OCI-LY1 (cell line): ENCODE results near the gene DNAJB8.

Experiments used
- H2AFZ ChIP-seq: fragments of 200-600 bp; sonication (generic), shearing (Covaris generic); 2 replicates; pipeline ENCODE4 v1.6.0; 2014; ENCODE audit warnings: antibody characterized with exemption, mild to moderate bottlenecking, low read length
- H3F3A ChIP-seq: fragments of 200-600 bp; sonication (generic), shearing (Covaris generic); 2 replicates; pipeline ENCODE4 v1.6.0; 2014; ENCODE audit warnings: mild to moderate bottlenecking, antibody characterized with exemption, low read length, moderate library complexity; ENCODE audit not compliant: insufficient read depth
- H3K27ac ChIP-seq: fragments of 200-600 bp; sonication (generic); 2 replicates; pipeline ENCODE4 v1.5.1; 2014; ENCODE audit warnings: low read length, mixed run types, mild to moderate bottlenecking, low read depth; ENCODE audit not compliant: poor library complexity, severe bottlenecking
- H3K27me3 ChIP-seq: fragments of 200-600 bp; sonication (generic); 2 replicates; pipeline ENCODE4 v1.6.0; 2014; ENCODE audit warnings: antibody characterized with exemption, mild to moderate bottlenecking, low read length, moderate library complexity; ENCODE audit not compliant: insufficient read depth
- H3K36me3 ChIP-seq: fragments of 200-600 bp; sonication (generic); 2 replicates; pipeline ENCODE4 v1.6.1; 2014; ENCODE audit warnings: mild to moderate bottlenecking, antibody characterized with exemption, low read length, moderate library complexity, mixed read lengths; ENCODE audit not compliant: insufficient read depth
- H3K4me1 ChIP-seq: fragments of 200-600 bp; sonication (generic); 2 replicates; pipeline ENCODE4 v1.5.1; 2014; ENCODE audit warnings: mild to moderate bottlenecking, low read length, moderate library complexity; ENCODE audit not compliant: insufficient read depth, severe bottlenecking
- H3K4me2 ChIP-seq: fragments of 200-600 bp; sonication (generic), shearing (Covaris generic); 2 replicates; pipeline ENCODE4 v1.6.1; 2014; ENCODE audit warnings: low read length
- H3K4me3 ChIP-seq: fragments of 200-600 bp; sonication (generic); 2 replicates; pipeline ENCODE4 v1.5.1; 2014; ENCODE audit warnings: low read length, low read depth, mild to moderate bottlenecking, mixed read lengths; ENCODE audit not compliant: poor library complexity, severe bottlenecking
- H3K79me2 ChIP-seq: fragments of 200-600 bp; shearing (Covaris generic); 2 replicates; pipeline ENCODE4 v1.6.1; 2016; ENCODE audit warnings: mixed run types, low read length, mixed read lengths; ENCODE audit not compliant: insufficient read depth
- H3K9ac ChIP-seq: fragments of 200-600 bp; sonication (generic), shearing (Covaris generic); 2 replicates; pipeline ENCODE4 v1.6.1; 2014; ENCODE audit warnings: mild to moderate bottlenecking, low read length, mixed read lengths
- H3K9me2 ChIP-seq: fragments of 200-600 bp; sonication (generic), shearing (Covaris generic); 2 replicates; pipeline ENCODE4 v1.6.1; 2014; ENCODE audit warnings: low read depth, mild to moderate bottlenecking, low read length, mixed read lengths
- H3K9me3 ChIP-seq: fragments of 200-600 bp; shearing (Covaris generic); 2 replicates; pipeline ENCODE4 v1.6.1; 2014; ENCODE audit warnings: low read length, mixed read lengths
- H4K20me1 ChIP-seq: fragments of 200-600 bp; sonication (generic), shearing (Covaris generic); 2 replicates; pipeline ENCODE4 v1.6.0; 2016; ENCODE audit warnings: mild to moderate bottlenecking, low read length; ENCODE audit not compliant: insufficient read depth
- EZH2 ChIP-seq: fragments of 200-600 bp; sonication (generic), shearing (Covaris generic); IDR thresholded peaks from 2 replicates; pipeline ENCODE4 v1.8.0; 2017; ENCODE audit warnings: borderline replicate concordance, mixed run types, mild to moderate bottlenecking, antibody characterized with exemption, low read length, moderate library complexity, mixed read lengths
- TF ChIP-seq, protein P1 (sequence below): fragments of 200-600 bp; sonication (generic), shearing (Covaris generic); IDR thresholded peaks from 2 replicates; pipeline ENCODE4 v1.5.1; 2017; ENCODE audit warnings: mild to moderate bottlenecking, antibody characterized with exemption, low read length, moderate library complexity, mixed read lengths

DNAJB8 gene

GRCh38 chr3:128425142-128425845, 41.4 kb downstream of the DNAJB8 start:
- Histone ChIP-seq H3K4me2 (no peak overlapping the region), H4K20me1 (no peaks in the 10 kb centered on the region)
- TF ChIP-seq, protein P1, sequence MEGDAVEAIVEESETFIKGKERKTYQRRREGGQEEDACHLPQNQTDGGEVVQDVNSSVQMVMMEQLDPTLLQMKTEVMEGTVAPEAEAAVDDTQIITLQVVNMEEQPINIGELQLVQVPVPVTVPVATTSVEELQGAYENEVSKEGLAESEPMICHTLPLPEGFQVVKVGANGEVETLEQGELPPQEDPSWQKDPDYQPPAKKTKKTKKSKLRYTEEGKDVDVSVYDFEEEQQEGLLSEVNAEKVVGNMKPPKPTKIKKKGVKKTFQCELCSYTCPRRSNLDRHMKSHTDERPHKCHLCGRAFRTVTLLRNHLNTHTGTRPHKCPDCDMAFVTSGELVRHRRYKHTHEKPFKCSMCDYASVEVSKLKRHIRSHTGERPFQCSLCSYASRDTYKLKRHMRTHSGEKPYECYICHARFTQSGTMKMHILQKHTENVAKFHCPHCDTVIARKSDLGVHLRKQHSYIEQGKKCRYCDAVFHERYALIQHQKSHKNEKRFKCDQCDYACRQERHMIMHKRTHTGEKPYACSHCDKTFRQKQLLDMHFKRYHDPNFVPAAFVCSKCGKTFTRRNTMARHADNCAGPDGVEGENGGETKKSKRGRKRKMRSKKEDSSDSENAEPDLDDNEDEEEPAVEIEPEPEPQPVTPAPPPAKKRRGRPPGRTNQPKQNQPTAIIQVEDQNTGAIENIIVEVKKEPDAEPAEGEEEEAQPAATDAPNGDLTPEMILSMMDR: no peak
- no peak for TF ChIP-seq EZH2

DNA sequence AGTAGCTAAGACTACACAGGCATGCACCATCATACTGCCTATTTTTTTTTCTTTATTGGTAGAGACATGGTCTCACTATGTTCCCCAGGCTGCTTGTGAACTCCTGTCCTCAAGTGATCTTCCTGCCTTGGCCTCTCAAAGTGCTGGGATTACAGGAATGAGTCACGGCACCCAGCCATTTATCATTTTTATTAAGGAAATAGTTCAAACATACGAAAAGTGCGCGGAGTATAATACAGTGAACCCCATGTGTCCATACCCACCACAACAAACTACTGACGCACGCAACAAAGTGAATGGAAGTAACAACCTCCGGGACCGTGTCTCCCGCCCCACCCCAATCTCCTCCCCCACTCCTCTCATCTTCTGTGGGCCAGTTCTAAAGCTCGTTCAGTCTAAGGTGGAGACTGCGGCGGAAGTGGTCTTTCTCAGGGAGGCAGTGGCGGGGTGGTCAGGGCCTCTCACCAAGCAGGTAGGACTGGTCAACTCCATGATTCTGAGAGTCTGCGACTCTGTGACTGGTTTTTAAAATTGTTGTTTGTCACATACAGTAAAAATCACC, 42.1 kb downstream of the DNAJB8 start:
- no peaks in the 10 kb centered on the region for H3K9me2 ChIP-seq
- no peaks in the 10 kb centered on the region for H3K36me3 ChIP-seq
- no peak overlapping the region for H3K4me3 ChIP-seq
- H3K4me1 ChIP-seq: peaks cover 4% of the 10 kb centered on the region
- no peak overlapping the region for H2AFZ ChIP-seq
- H3K4me2 ChIP-seq: no peak overlapping the region
- H3K27ac ChIP-seq: no peak overlapping the region
- H3F3A ChIP-seq: no peaks in the 10 kb centered on the region
- H3K79me2 ChIP-seq: no peaks in the 10 kb centered on the region
- 0 out of 2 replicates have a peak, but pooled peaks cover 4% of the 10 kb centered on the region for H3K27me3 ChIP-seq
- H4K20me1 ChIP-seq: no peaks in the 10 kb centered on the region
- no peak overlapping the region for H3K9ac ChIP-seq
- no peaks in the 10 kb centered on the region for H3K9me3 ChIP-seq
- TF ChIP-seq, protein P1: no peak
- TF ChIP-seq EZH2: no peak

More at GRCh38 chr3:128425142-128425845, 41.4 kb downstream of the DNAJB8 start:
- Histone ChIP-seq H3K27ac (no peak overlapping the region), H3K79me2 (no peaks in the 10 kb centered on the region), H3K4me1 (peaks cover 4% of the 10 kb centered on the region), H3K9me2 (no peaks in the 10 kb centered on the region), H3K9me3 (no peaks in the 10 kb centered on the region), H2AFZ (no peak overlapping the region), H3F3A (no peaks in the 10 kb centered on the region), H3K36me3 (no peaks in the 10 kb centered on the region), H3K27me3 (0 out of 2 replicates have a peak, but pooled peaks cover 4% of the 10 kb centered on the region), H3K4me3 (no peak overlapping the region), H3K9ac (no peak overlapping the region)

- no peaks in the 10 kb centered on the region for H3K9me2 ChIP-seq
- H3K9ac ChIP-seq: no peak overlapping the region
- no peaks in the 10 kb centered on the region for H3F3A ChIP-seq
- H3K4me3 ChIP-seq: no peak overlapping the region
- no peaks in the 10 kb centered on the region for H3K79me2 ChIP-seq
- H4K20me1 ChIP-seq: no peaks in the 10 kb centered on the region
- H3K27me3 ChIP-seq: 0 out of 2 replicates have a peak, but pooled peaks cover 8% of the 10 kb centered on the region
- no peaks in the 10 kb centered on the region for H3K36me3 ChIP-seq
- no peak overlapping the region for H3K27ac ChIP-seq
- peaks cover 4% of the 10 kb centered on the region for H3K4me1 ChIP-seq
- no peak overlapping the region for H2AFZ ChIP-seq
- no peak for TF ChIP-seq EZH2
- TF ChIP-seq, protein P1: no peak
- no peak overlapping the region for H3K4me2 ChIP-seq
- H3K9me3 ChIP-seq: no peaks in the 10 kb centered on the region
Observed at GRCh38 chr3:128423525-128424147, 43.1 kb downstream of the DNAJB8 start.
